K562 treated with DMSO at 1 percent for 12 hours (cell line): ENCODE results near the gene ASAP3. TPM values are rescaled to one million over a fixed set of nuclear protein-coding genes. Genes with fewer than 3 reads are reported as not detected.

ENCODE experiments used
- total RNA-seq: library from RNA; unstranded; fragments of 300-600 nt; gene quantifications from 2 replicates; pipeline ENCODE4 v1.2.3, GENCODE V29; 2022; ENCODE audit not compliant: insufficient read depth

Gene ASAP3
- total RNA-seq = 25.9 and 46.2 TPM in 2 replicates

GRCh38 chr1:23483321-23484252 is at the start of gene ASAP3:
Gene ASAP3, minus strand, starts transcription at chr1:23484179. Its CDS starts 46 bp downstream, at chr1:23484133.

DNA sequence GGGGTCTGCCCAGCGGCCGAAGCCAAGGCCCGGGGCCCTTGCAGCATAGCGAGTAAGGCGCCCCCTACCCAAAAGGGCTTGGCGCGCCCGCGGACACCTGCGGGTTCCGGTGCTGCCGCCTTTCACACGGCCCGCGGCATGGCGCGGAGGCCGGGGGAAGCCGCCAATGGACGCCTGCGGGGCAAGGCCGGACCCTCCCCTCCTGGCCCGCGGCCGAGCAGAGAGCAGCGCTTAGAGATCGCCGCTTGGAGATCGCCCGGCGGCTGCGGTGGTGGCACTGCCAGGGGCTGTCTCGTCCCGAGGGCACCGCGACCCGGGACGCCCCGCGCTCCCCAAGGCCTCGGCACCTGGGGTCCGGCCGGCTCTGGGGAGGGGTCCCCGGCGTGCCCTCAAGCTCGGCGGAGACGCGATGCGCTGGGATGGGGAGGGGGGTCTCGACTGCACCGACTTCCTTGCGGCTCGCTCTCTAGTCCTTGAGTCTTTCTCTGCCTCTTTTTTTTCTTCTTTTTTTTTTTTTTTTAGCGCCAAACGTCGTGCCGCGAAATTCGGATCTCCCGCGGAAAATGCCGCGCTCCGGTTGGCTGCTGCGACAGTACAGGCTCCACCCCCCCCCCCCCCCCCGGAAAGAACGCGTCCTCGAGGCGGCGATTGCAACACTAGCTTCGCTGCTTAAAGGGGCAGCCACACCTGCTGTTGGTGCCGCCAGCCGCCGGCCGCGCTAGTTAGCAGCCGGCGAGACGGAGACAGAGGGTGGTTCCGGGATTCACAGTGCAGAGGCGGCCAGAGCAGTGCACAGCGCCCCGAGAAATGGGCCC is 47.0 kb upstream of the ASAP3 start, which contains the start of gene E2F2:
TSS of gene E2F2 (minus strand) at position 487 of the 815 bp plus-strand sequence. CDS start at position 47, 440 bp downstream.

GRCh38 chr1:23424293-23425192 is 59.4 kb downstream of the ASAP3 start, which contains the start of gene TCEA3:
Gene TCEA3, minus strand, starts transcription at chr1:23424748. Its CDS starts 115 bp downstream, at chr1:23424633.

Other genes with a start within 250 kb of the ASAP3 start
- 52.6 and 124 TPM in 2 replicates for gene HNRNPR, start 139.9 kb downstream of the ASAP3 start, total RNA-seq
- 2.5 and 9.1 TPM in 2 replicates for gene ZNF436, start 114.3 kb downstream of the ASAP3 start, total RNA-seq
- 0.96 and 1.6 TPM in 2 replicates for gene TCEA3, start 59.4 kb downstream of the ASAP3 start, total RNA-seq
- gene E2F2, start 47.1 kb upstream of the ASAP3 start, total RNA-seq = 8.7 and 20.0 TPM in 2 replicates
- gene ID3, start 75.3 kb upstream of the ASAP3 start, total RNA-seq = 283 and 388 TPM in 2 replicates
- gene RPL11, start 207.6 kb upstream of the ASAP3 start, total RNA-seq = 4,011 and 4,342 TPM in 2 replicates